Measurements from ENCODE around the gene MIOS.

DNA sequence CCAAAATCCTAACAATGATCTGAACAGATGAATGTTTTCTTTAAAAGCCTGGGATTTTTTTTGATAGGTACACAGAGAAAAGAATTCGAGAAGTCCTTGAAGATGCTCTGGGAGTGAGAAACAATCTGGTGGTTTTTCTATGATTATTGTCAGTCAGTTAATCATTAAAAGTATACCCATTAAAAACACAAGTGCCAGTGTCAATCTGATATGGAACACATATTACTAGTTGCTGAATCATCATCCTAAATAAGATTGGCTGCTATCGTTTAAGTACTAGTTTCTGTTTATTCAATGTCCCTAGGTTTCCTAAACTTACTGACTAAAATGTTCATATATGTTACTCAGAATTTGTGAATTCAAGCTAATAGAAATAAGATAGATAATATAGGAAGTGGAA lies 47.2 kb upstream of the MIOS start:
- TF ChIP-seq FOXA3 (CRISPR knock-in tag; conservative IDR thresholded peaks at IDR 0.05 in 1 of 2, IDR thresholded peaks at IDR 0.05 in 1 of 2), result no peak
- TF ChIP-seq, protein P1, sequence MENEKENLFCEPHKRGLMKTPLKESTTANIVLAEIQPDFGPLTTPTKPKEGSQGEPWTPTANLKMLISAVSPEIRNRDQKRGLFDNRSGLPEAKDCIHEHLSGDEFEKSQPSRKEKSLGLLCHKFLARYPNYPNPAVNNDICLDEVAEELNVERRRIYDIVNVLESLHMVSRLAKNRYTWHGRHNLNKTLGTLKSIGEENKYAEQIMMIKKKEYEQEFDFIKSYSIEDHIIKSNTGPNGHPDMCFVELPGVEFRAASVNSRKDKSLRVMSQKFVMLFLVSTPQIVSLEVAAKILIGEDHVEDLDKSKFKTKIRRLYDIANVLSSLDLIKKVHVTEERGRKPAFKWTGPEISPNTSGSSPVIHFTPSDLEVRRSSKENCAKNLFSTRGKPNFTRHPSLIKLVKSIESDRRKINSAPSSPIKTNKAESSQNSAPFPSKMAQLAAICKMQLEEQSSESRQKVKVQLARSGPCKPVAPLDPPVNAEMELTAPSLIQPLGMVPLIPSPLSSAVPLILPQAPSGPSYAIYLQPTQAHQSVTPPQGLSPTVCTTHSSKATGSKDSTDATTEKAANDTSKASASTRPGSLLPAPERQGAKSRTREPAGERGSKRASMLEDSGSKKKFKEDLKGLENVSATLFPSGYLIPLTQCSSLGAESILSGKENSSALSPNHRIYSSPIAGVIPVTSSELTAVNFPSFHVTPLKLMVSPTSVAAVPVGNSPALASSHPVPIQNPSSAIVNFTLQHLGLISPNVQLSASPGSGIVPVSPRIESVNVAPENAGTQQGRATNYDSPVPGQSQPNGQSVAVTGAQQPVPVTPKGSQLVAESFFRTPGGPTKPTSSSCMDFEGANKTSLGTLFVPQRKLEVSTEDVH (IDR thresholded peaks at IDR 0.05; ENCODE audit: low read depth, partially characterized antibody), result no peak

Data from K562 (cell line).